ENCODE data around the gene ST6GALNAC3.
"Not testable (repeated sequence)": the region's sequence is repeated elsewhere in the genome, so short reads cannot be mapped to it uniquely, and the experiment has no call there.

ST6GALNAC3 gene

DNA sequence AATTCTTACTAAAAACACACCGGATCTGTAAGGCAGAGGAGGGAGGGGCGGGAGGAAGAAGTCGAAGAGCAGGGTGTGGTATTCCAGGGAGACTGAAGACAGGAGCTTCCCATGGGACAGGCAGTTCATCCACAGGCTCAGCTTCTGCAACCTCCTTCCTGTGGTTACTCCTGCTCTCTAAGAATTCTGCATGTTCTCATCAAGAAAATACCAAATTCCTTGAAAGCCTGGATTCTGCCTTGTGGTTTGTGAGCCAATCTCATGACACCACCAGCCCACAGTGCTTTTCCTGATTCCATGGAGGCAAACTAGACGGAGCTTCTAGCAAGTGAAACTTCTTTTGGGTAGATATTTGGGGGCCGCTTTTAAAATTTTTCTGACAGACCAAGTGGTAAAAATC lies 1.1 kb upstream of the ST6GALNAC3 start:
- no peak for DNase-seq (ENCODE audit: low read depth in 2 of 2)

- DNase-seq (ENCODE audit: low read depth in 2 of 2): no peak
Observed at GRCh38 chr1:76075188-76075489, 593 bp downstream of the ST6GALNAC3 start.

DNA sequence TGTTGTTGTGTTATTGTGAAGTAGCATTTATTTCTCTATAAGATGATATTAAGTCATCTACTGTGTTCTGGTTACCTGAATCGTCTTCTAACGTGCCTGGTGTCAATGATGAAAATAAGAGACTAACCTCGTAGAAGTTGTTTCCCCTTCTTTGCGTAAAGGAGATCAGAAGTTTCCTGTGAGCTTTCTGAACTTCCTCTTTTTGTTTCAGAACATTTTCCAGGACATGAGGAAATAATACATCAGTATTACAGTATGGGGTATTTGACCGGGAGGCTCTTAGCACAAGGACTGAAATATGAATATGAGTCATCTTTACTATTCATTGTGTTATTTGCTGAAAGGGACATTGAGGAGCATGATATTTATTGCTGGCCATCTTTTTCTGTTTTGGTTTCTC lies 1.3 kb downstream of the ST6GALNAC3 start:
- no peak for DNase-seq (ENCODE audit: low read depth in 2 of 2)

- DNase-seq (ENCODE audit: low read depth in 2 of 2): no peak
Observed at GRCh38 chr1:76079475-76080227, 5.1 kb downstream of the ST6GALNAC3 start.

DNA sequence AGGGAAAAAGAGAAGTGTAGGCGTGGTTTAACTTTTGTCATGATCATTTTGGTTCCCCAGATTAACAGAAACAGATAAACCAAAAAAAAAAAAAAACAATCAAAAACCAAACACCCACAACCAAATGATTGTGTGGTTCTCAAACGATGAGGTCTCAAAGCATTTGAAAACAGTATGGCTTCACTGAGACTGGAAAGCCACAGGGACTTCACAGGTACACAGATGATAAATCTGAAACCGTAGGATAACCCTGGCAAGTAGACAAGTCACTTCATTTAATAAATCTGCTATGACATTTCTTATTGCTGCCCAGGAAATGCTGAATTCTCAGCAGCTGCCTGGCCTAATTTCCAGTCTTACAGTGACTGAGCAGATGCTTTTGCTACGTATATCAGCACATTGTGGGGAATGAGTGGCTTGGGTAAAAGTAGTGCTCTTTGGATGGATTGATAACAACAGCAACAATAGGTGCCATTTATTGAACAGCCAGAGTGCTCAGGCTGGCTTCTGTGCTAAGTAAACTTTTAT lies 6.1 kb downstream of the ST6GALNAC3 start:
- no peak for DNase-seq (ENCODE audit: low read depth in 2 of 2)

DNA sequence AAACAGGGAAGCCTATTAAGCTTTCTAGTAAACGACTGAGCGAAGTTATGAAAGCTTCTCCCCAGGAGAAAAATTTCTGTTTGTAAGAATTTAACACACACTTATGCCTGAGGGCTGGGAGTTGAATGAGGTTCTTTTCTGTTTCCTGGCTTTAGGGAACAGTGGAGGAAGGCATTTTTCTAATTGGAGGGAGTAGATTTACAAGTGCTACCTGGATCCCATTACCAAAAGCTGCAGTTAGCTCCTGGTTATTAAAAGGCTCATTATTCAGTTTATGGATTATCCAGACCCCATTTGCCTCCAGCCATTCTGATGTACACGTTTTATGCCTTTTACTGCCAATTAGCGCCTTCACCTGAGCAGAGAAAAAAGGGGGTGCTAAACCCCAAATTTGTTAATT lies 7.5 kb downstream of the ST6GALNAC3 start:
- no peak for DNase-seq (ENCODE audit: low read depth in 2 of 2)

DNA sequence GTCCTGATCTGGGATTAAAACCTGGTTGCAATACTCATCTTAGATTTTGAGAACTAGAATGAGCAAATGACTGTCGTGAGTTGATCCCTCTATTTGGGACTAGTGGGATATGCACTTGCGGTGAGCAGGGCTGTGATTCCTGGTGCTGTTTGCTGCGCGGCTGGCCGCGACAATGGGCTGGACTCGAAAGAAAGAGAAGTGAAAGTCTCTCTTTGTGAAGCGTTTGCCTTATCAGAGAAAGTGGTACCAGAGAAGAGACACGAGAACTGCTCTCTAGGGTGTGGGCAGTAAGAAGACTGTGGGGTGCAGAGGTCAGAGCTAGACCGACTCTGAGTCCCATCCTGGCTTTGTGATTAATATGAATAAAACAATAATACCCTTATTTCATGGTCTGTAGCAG lies 8.6 kb downstream of the ST6GALNAC3 start:
- DNase-seq (ENCODE audit: low read depth in 2 of 2): no peak

GRCh38 chr1:76084029-76084627 lies 9.6 kb downstream of the ST6GALNAC3 start:
- DNase-seq (ENCODE audit: low read depth in 2 of 2): no peak

DNA sequence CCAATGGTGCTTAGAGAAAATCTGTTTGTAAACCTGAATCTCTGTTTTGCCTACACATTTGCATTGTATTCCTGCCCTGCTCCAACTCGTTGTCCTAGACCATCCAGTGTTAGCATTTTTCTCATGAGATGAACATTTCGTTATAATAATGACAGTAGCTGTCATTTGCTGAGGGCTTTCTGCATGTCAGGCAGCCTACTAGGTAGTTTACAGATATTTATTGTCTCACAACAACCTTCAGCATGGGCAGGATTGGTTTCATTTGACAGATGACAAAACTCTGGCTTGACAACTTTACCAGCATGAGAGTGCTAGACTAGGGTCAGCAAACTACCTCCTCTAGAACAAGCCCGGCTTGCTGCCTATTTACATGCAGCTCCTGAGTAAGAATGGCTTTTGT lies 10.1 kb downstream of the ST6GALNAC3 start:
- no peak for DNase-seq (ENCODE audit: low read depth in 2 of 2)

DNA sequence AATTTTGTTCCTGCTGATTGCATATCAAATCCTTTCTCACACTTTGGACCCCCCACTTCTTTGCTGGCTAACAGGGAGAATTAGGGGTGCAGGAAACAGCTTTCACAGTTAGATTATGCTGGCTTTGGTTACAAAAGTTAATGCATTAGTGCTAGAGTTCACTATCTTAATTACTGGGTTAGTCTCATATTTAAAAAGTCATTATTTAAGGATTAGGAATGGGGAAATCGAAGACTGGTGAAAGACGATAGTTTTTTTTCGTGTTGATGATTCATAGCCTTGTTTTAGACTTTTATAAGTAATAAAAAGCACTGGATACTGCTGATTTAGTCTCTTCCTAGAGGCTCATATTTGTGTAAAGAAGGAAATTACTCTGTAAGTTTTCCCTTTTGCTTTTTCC lies 11.6 kb downstream of the ST6GALNAC3 start:
- no peak for DNase-seq (ENCODE audit: low read depth in 2 of 2)

DNA sequence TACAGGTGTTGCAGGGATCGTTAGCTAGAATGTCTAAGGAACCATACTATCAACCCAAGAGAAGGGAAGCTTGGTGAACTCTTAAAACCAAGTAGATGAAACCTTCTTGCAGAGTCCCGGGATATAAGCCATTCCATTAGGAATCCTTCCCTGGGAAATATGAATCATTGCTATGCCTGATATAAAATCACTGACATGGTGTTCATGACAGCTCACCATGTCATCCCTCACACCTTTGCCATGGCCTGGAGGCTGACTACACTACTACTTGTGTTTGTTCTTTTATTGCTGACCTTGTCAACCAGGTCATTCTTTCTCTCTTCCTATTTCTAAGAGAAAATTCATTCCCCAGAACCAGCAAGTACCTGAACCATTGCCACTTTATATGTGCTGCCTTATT lies 12.1 kb downstream of the ST6GALNAC3 start:
- DNase-seq (ENCODE audit: low read depth in 2 of 2): no peak

DNA sequence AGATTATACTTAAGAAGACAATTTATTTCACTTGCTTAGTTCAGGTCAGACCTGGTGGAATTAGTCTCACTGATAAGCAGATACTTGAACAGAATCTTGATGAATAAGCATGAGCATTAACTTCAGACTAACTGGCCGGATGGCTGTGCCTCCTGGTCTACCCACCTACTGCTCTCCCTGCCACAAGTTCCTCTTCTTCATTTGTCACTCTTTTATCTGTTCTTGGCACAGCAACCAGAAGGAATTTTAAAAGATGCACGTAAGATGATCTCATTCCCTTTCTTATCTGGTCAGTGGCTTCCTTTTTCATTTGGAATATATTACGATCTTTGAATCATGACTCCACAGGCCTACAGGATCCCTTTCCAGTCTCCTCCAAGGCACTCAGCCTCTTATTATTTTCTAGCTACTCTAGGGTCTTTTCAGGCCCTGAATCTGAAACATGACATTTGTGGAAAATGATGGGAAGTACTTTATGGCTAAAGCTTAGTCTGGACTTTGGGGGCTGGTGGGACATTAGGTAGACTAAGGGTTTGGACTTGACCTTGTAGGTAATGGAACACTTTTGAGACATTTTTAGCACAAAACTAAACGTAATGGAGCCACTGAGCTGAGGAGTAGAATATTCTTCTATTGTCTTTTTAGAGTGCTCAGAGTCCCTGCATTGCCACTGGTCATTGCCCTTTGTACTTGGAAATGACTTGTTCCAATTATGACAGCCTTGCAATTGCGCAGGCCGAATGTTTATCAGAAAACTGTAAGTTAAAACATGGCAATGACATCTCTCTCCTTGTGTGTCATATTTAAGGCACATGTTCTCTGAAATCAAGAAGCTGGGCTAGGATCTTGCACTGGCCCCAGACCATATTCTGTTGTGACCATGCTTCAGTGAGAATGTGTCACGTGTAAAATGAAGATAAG lies 16.0 kb downstream of the ST6GALNAC3 start:
- no peak for DNase-seq (ENCODE audit: low read depth in 2 of 2)

- no peak for DNase-seq (ENCODE audit: low read depth in 2 of 2)
Observed at GRCh38 chr1:76092812-76093211, 18.3 kb downstream of the ST6GALNAC3 start.

DNA sequence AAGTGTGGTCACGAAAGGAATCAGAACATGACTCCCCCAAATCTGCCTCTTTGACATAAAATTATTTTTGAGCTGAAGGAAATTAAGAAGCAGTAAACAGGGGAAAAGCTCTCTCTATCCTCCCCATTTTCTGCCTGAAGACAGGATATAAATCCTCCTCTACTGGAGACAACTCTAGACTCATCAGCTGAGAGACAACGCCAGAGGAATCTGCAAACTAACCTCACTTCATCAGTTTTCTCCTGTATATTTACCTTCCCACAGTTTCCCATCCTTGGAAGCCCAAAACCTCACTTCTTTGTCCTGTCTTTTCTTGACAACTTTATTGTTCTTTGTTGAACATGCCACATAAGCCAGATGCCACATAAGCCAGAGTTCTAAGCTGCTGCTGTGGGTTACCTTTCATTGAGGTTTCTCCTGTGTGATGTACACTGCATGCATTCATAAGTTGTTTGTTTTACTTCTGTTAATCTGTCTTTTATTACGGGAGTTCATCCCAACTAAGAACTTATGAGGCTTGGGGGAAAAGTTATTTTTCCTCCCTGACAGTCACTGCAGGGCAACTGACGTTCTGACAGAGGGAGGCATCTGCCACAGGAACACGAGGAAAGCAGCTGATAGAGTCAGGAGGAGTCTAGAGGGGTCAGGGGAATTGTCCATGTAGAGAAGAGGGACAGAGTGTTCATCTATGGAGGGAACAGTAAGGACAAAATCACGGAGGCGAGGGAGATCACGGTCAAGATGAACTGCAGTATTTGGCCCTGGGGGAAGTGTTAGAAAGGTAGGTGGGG lies 19.2 kb downstream of the ST6GALNAC3 start:
- DNase-seq (ENCODE audit: low read depth in 2 of 2): no peak

GRCh38 chr1:76095802-76096201 lies 21.3 kb downstream of the ST6GALNAC3 start:
- no peak for DNase-seq (ENCODE audit: low read depth in 2 of 2)

DNA sequence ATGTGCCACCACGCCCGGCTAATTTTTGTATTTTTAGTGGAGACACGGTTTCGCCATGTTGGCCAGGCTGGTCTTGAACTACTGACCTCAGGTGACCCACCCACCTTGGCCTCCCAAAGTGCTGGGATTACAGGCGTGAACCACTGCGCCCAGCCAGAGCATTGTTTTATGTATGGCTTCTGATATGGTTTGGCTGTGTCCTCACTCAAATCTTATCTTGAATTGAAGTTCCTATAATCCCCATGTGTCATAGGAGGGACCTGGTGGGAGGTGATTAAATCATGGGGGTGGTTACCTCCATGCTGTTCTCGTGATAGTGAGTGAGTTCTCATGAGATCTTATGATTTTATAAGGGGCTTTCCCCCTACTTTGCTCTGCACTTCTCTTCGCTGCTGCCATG lies 22.5 kb downstream of the ST6GALNAC3 start:
- DNase-seq (ENCODE audit: low read depth in 2 of 2): not testable (repeated sequence)

GRCh38 chr1:76098845-76099244 lies 24.3 kb downstream of the ST6GALNAC3 start:
- no peak for DNase-seq (ENCODE audit: low read depth in 2 of 2)

- no peak for DNase-seq (ENCODE audit: low read depth in 2 of 2)
Observed at GRCh38 chr1:76101548-76101947, 27.0 kb downstream of the ST6GALNAC3 start.

- no peak for DNase-seq (ENCODE audit: low read depth in 2 of 2)
Observed at GRCh38 chr1:76102046-76102445, 27.5 kb downstream of the ST6GALNAC3 start.

DNA sequence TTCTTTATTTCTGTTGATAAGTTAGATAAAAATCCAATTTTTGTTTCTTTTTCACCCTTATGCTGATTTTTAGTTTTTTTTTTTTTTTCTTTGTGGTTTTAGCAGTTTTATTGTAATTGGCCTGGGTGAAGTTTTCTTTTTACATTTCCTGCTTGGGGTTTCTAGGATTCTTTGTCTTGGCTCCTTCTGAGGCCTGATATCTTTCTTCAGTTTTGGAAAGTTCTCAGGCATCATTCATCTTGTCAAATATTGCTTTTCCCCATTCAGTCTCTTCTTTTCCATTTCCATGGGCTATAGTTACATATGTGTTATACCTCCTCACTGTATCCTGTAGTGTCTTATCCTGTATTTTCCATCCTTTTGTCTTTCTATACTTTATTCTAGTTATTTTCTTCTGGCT lies 28.5 kb downstream of the ST6GALNAC3 start:
- DNase-seq (ENCODE audit: low read depth in 2 of 2): no peak

DNA sequence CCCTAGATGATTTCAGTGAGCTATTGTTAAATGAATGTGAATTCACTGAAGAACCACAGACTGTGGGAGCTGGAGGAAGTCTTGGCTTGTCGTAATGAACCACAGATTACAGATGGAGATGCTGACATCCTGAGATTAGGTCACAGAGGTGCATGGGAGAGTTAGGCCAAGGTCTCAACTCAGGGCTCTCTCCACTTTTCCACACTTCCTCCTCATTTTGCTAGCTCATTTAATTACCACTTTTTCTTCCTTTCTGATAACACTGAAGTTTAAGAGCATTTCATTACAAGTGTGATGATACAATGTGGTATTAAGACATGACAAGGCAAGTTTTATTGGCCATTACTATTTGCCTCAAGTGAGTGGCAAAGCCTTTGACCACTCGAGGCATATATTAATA lies 30.8 kb downstream of the ST6GALNAC3 start:
- DNase-seq (ENCODE audit: low read depth in 2 of 2): no peak

GRCh38 chr1:76106251-76106650 lies 31.7 kb downstream of the ST6GALNAC3 start:
- DNase-seq (ENCODE audit: low read depth in 2 of 2): no peak
